Inflammatory macrophage (primary cell): Measurements from ENCODE around the gene MAN2B2.

Experiments
- DNase-seq, 2 donors: peaks; one replicate each; pipeline ENCODE4 v3.0.0-alpha.2; 2020 to 2022

MAN2B2 gene

GRCh38 chr4:6595897-6596537, 21.0 kb downstream of the MAN2B2 start:
- no peak for DNase-seq

- no peak for DNase-seq
These were observed 22.0 kb downstream of the MAN2B2 start for GRCh38 chr4:6596948-6597347.

DNA sequence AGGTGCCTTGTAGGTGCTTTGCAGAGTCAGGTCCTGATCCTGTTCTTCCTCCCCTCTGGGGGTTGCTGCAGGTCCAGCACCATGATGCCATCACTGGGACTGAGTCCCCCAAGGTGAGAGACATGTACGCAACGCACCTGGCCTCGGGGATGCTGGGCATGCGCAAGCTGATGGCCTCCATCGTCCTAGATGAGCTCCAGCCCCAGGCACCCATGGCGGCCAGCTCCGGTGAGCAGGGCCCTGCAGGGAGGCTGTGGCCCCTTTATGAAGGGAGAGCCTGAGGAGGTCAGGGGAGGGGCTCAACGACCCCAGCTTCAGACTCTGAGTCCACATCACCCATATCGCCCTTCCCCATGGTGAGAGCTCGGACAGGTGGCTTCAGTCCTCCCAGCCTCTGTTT, 23.1 kb downstream of the MAN2B2 start:
- no peak for DNase-seq

DNA sequence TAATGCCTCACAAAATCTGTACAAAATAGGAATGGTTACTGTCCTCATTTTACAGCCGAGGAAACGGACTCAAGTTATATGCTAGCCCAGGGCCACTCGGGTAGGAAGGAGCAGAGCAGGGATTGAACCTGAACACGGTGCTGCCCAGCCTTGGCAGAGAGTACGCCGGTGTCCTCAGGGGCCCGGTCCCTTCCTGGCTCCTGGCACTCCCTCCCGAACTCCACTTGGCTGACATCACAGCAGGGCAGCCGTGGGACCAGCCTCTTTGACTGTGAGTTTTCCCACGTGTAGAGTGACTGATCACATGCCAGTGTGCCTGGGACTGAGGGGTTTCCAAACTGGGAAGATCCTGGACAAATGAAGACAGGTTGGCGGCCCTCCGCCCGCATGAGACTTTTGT, 23.7 kb downstream of the MAN2B2 start:
- no peak for DNase-seq

- no peak for DNase-seq
These were observed 26.8 kb downstream of the MAN2B2 start for GRCh38 chr4:6601661-6602250.

GRCh38 chr4:6602289-6602688, 27.3 kb downstream of the MAN2B2 start:
- no peak for DNase-seq

- no peak for DNase-seq
These were observed 28.1 kb downstream of the MAN2B2 start for GRCh38 chr4:6603128-6603527.

- no peak for DNase-seq
These were observed 30.1 kb downstream of the MAN2B2 start for GRCh38 chr4:6605114-6605513.

GRCh38 chr4:6605605-6606004, 30.6 kb downstream of the MAN2B2 start:
- DNase-seq, result no peak

GRCh38 chr4:6606465-6607235, 31.7 kb downstream of the MAN2B2 start:
- DNase-seq, result no peak

DNA sequence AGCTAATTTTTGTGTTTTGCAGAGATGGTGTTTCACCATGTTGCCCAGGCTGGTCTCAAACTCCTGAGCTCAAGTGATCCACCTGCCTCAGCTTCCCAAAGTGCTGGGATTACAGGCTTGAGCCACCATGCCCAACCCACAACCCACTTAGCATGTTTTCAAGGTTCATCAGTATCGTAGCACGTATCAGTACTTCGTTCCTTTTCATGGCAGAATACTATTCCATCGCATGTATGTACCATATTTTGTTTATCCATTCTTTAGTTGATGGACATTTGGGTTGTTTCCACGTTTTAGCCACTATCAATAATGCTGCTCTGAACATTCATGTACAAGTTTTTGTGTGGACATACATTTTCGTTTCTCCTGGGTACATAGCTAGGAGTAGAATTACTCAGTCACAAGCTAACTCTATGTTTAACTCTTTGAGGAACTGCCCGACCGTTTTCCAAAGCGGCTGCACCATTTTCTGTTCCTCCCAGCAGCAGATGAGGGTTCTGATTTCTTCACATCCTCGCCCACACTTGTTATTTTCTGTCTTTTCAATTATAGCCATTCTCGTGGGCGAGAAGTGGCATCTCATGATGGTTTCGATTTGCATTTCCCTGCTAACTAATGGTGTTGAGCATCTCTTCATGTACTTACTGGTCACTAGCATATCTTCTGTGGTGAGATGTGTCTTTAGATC, 32.5 kb downstream of the MAN2B2 start:
- DNase-seq, result peak; percentile 55 to 75

GRCh38 chr4:6608758-6609414, 33.9 kb downstream of the MAN2B2 start:
- no peak for DNase-seq

GRCh38 chr4:6609415-6610079, 34.6 kb downstream of the MAN2B2 start:
- no peak for DNase-seq

- no peak for DNase-seq
These were observed 36.0 kb downstream of the MAN2B2 start for GRCh38 chr4:6610856-6611430.

- DNase-seq, result no peak
These were observed 38.1 kb downstream of the MAN2B2 start for GRCh38 chr4:6612961-6613675.

DNA sequence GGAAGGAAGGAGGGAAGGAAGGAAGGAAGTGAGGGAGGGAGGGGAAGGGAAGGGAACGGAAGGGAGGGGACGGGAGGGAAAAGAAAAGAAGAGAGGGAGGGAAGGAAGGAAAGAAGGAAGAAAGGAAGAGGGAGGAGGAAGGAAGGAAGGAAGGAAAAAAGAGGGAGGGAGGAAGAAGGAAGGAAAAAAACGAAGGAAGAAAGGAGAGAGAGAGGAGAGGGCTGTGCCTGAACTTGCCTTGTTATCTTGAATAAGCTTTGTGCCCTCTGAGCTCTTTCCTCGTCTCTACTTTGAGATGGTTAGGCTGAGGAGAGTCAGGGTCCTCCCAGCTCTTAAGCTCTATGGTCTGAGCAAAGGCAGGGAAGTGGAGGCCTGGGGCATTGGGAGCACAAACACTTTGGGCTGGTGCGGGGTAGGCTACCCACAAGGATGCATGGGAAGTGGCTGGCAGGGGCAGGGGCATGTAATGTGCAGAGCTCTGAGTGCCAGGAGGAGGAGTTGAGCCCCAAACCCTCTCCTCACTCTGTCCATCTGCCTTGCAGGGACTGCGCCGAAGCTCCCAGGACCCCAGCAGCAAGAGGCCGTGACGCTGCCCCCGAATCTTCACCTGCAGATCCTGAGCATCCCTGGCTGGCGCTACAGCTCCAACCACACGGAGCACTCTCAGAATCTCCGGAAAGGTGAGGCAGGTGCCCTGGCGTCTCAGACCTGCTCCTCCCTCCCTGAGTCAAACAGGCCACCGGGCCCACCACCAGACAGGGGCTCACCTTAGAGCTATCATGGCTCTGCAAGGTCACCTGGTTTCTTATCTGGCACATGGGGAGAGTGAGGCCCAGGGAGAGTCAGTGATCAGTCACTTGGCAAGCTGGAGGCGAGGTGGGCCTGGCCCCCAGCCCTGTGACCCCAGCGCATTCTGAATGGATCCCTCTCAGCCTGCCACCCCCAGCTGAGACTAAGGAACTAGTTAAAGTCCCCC, 39.0 kb downstream of the MAN2B2 start:
- DNase-seq, result no peak

DNA sequence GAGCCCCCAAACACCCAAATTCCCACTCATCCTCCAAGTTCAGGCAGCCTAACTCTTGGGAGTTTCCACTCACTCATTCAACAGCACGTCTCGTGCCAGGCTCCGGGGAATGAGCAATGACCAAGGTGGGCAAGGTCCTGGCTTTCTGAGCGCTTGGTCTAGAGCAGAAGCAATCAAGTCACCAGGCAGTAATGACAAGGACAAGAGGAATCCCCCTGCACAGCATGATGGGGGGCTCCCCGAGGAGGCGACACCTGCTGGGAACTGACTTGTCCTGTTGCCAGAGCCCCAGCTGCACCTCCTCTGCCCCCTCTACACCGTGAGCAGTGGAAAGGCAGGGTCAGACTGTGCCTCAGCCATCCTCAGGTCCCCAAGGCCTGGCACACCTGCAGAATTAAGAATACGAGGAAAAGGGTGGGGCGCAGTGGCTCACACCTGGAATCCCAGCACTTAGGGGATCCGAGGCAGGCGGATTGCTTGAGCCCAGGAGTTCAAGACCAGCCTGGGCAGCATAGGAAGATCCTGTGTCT, 39.8 kb downstream of the MAN2B2 start:
- no peak for DNase-seq

DNA sequence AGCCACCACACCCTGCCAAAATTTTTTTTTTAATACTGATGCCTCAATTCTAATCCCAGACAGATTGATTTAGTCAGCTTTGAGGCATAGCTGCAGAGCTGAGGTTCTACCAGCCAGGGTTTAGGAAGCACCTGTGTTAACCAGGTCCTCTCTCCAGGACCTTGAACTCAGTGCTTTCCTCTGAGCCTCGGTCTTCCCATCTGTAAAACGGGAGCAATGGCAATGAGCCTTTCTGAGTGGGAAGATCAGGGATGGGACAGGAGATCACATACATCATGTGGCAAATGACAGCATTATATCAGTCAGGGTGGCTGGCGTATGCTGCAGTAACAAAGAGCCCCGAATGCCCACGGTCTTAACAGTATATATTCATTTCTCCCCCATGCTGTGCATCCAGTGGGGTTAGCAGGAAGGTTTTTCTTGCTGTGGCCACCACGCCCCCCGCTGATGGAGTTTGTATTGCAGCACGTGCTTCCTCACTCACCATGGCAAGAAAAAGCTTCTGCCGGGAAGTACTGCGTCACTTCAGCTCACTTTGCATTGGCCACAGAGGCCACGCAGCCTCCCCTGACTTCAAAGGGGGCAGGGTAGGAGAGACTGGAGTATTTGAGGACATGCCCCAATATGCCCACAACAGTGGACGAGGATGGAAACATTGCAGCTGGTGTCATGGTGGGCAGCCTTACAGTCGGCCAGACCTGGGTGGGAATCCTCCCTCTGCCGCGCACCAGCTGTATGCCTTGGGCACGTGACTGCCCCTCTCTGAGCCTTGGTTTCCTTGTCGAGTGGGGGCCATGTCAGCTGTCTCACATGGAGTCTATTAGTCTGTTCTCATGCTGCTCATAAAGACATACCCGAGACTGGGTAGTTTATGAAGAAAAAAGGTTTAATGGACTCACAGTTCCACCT, 41.4 kb downstream of the MAN2B2 start:
- DNase-seq, result no peak

DNA sequence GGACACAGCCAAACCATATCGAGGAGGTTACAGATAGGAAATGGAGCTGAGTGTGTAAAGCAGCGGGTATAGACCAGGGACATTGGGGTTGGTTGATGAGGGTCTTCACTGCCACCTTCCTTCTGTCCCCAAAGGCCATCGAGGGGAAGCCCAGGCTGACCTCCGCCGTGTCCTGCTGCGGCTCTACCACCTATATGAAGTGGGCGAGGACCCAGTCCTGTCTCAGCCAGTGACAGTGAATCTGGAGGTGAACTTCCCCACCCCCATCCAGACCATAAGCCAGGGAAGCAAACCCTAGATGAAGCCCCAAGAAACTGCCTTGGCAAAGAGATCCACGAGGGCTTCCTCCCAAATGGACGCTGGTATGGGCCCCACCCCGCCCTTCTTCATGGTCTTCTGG, 42.3 kb downstream of the MAN2B2 start:
- DNase-seq, result no peak
